Gastroesophageal sphincter (tissue), 3 donors: ENCODE data around the gene ZCCHC24.

Experiments used
- EP300 ChIP-seq: sonication (generic); formaldehyde crosslinking; IDR thresholded peaks from one replicate; pipeline ENCODE4 v1.6.1; 2017; ENCODE audit warnings: antibody characterized with exemption, mild to moderate bottlenecking
- POLR2A ChIP-seq, 2 donors: fragments of 450-650 bp; IDR thresholded peaks; one replicate each; pipeline ENCODE4 v1.6.1; 2017; ENCODE audit warnings: antibody characterized with exemption in 2 of 2, mild to moderate bottlenecking in 2 of 2, moderate library complexity in 1 of 2
- POLR2AphosphoS5 ChIP-seq: sonication (generic); formaldehyde crosslinking; IDR thresholded peaks from one replicate; pipeline ENCODE4 v1.6.1; 2017; ENCODE audit warnings: antibody characterized with exemption
- TF ChIP-seq, protein P1 (sequence below), 4 experiments: fragments of 200-600 bp in 2 of 4; fragments of 450-650 bp in 2 of 4; sonication (generic) in 1 of 4; IDR thresholded peaks; one replicate each; pipeline ENCODE4 v1.5.1; 2017 to 2019; ENCODE audit warnings: antibody characterized with exemption in 4 of 4, mild to moderate bottlenecking in 2 of 4, moderate library complexity in 2 of 4

DNA sequence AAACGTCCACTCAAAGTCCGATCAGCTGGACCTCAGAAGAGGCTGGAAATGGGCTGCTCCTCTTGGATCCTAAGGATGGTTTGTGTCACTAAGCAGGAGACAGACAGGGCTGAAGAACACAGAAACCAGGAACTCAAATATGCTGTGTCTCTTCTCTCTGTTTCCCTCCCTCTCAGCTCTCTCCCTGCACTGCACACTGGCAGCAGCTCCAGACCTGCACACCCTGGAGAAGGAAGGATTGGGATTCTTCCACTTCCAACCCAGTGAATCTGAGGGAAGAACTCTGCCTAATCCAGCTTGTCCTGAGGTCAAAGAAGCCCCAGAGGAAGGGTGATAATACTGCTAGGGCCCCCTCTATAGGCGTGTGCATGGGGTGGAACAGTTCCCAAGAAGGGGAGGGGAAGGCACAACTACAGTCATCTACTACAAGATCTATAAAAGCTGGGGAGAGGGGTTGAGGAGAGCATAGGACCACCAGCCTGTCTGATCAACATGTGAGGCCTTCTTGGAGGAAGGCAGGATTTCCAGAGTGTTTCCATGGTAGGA lies 22.7 kb upstream of the ZCCHC24 start:
- TF ChIP-seq, protein P1, sequence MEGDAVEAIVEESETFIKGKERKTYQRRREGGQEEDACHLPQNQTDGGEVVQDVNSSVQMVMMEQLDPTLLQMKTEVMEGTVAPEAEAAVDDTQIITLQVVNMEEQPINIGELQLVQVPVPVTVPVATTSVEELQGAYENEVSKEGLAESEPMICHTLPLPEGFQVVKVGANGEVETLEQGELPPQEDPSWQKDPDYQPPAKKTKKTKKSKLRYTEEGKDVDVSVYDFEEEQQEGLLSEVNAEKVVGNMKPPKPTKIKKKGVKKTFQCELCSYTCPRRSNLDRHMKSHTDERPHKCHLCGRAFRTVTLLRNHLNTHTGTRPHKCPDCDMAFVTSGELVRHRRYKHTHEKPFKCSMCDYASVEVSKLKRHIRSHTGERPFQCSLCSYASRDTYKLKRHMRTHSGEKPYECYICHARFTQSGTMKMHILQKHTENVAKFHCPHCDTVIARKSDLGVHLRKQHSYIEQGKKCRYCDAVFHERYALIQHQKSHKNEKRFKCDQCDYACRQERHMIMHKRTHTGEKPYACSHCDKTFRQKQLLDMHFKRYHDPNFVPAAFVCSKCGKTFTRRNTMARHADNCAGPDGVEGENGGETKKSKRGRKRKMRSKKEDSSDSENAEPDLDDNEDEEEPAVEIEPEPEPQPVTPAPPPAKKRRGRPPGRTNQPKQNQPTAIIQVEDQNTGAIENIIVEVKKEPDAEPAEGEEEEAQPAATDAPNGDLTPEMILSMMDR (IDR thresholded peaks at IDR 0.05), result no peak
- TF ChIP-seq POLR2AphosphoS5 (no peak), POLR2A (IDR thresholded peaks at IDR 0.05) (no peak), EP300 (no peak)
